ENCODE data around the gene MRPL44. TPM values are rescaled to one million over a fixed set of nuclear protein-coding genes. Genes with fewer than 3 reads are reported as not detected.
A peak's percentile ranks its signal among the peaks of the same experiment; 100 is the strongest.

Gene MRPL44
- total RNA-seq, 1 experiment from 2014 or later: 24.8 TPM

GRCh38 chr2:223981241-223981640 is 24.0 kb downstream of the MRPL44 start:
- Histone ChIP-seq H3K36me3 (ENCODE audit: low read depth, low read length) (0 out of 2 replicates have a peak, but pooled peaks cover 3% of the 10 kb centered on the region), H3F3A (ENCODE audit: low read length, unreplicated experiment) (no peaks in the 10 kb centered on the region), H3K27ac (ENCODE audit: low read length) (no peak overlapping the region), H3K4me2 (ENCODE audit: low read length) (no peak overlapping the region), H3K4me3 (ENCODE audit: low read length) (no peak overlapping the region), H3K4me1 (ENCODE audit: insufficient read depth, low read length) (peaks cover 4% of the 10 kb centered on the region; the same call in 1 of the 2 replicates), H3K9me2 (replicated peaks; ENCODE audit: low read length) (no peaks in the 10 kb centered on the region), H4K20me1 (ENCODE audit: low read length) (no peaks in the 10 kb centered on the region), H2AFZ (ENCODE audit: low read length) (no peak overlapping the region), H3K9me3 (ENCODE audit: low read length) (no peaks in the 10 kb centered on the region), H3K79me2 (ENCODE audit: low read length) (no peaks in the 10 kb centered on the region), H3K27me3 (ENCODE audit: low read length) (no peaks in the 10 kb centered on the region), H3K9ac (ENCODE audit: low read length) (no peak overlapping the region)
- POLR2A ChIA-PET (ENCODE audit: unreplicated experiment): no interaction called here
- no TSS peak for BruUV-seq (replicated peaks)
- ATAC-seq: no peak
- CTCF ChIA-PET: interaction anchor here (0.7 kb wide), 1 partner anchor 12 kb away, joined by 3 read pairs; no protein-coding TSS in a partner anchor
- intact Hi-C loops (cut with micrococcal nuclease): no loop called here
- TF ChIP-seq, protein P1, sequence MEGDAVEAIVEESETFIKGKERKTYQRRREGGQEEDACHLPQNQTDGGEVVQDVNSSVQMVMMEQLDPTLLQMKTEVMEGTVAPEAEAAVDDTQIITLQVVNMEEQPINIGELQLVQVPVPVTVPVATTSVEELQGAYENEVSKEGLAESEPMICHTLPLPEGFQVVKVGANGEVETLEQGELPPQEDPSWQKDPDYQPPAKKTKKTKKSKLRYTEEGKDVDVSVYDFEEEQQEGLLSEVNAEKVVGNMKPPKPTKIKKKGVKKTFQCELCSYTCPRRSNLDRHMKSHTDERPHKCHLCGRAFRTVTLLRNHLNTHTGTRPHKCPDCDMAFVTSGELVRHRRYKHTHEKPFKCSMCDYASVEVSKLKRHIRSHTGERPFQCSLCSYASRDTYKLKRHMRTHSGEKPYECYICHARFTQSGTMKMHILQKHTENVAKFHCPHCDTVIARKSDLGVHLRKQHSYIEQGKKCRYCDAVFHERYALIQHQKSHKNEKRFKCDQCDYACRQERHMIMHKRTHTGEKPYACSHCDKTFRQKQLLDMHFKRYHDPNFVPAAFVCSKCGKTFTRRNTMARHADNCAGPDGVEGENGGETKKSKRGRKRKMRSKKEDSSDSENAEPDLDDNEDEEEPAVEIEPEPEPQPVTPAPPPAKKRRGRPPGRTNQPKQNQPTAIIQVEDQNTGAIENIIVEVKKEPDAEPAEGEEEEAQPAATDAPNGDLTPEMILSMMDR (conservative IDR thresholded peaks at IDR 0.05; ENCODE audit: low read depth, low read length): no peak
- TF ChIP-seq EZH2 (IDR thresholded peaks at IDR 0.05; ENCODE audit: low read length, unreplicated experiment) (no peak), EZH2phosphoT487 (IDR thresholded peaks at IDR 0.05; ENCODE audit: borderline replicate concordance, low read length) (no peak)
- no peak for DNase-seq

DNA sequence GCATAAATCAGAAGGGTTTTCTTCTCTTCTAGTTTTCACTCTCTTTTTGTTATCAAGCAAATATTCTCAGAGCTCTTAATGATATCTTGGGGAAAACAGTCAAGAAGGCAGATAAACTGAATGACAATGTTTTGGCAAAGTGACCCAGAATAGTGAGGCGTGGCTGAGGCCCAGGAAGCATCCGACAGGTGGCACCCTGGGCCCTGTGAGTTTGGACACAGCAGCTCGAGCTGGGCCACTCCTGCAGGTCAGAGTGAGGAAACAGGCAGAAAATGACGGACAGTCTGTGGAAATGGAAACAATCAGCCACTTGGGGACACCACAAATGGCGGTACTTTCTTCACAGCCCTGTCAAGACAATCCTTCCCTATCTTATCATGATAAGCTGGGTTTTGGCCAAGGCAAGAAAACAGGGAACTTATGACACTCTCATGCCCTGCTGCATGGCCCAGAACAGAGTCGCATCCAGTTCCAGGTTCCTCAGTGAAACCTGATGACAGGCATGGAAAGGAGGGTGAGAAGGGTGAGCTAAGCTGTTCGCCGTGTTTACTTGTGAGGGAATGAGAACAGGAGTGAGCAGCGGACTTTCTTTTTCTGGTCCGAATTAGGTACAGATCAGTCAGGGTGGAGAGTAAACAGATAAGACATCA is 32.1 kb downstream of the MRPL44 start:
- Histone ChIP-seq H4K20me1 (ENCODE audit: low read length) (no peaks in the 10 kb centered on the region), H3K27me3 (ENCODE audit: low read length) (no peaks in the 10 kb centered on the region), H3K27ac (ENCODE audit: low read length) (no peak overlapping the region), H3K9me2 (replicated peaks; ENCODE audit: low read length) (no peaks in the 10 kb centered on the region), H3K9me3 (ENCODE audit: low read length) (no peaks in the 10 kb centered on the region), H3K4me1 (ENCODE audit: insufficient read depth, low read length) (peaks cover 7% of the 10 kb centered on the region; the same call in 1 of the 2 replicates), H3K4me3 (ENCODE audit: low read length) (peak overlapping the region; percentile 26; the same call in 1 of the 2 replicates), H3K36me3 (ENCODE audit: low read depth, low read length) (0 out of 2 replicates have a peak, but pooled peaks cover 3% of the 10 kb centered on the region), H3K9ac (ENCODE audit: low read length) (no peak overlapping the region), H3K79me2 (ENCODE audit: low read length) (no peaks in the 10 kb centered on the region), H2AFZ (ENCODE audit: low read length) (peak overlapping the region; percentile 88), H3K4me2 (ENCODE audit: low read length) (peak overlapping the region; percentile 47; the same call in 1 of the 2 replicates), H3F3A (ENCODE audit: low read length, unreplicated experiment) (no peaks in the 10 kb centered on the region)
- ATAC-seq (peak; percentile 90), DNase-seq (peak; percentile 76)
- intact Hi-C loops (cut with micrococcal nuclease): loop anchor here (1.0 to 2.0 kb wide), 3 partner anchors 19 to 295 kb away; no protein-coding TSS in a partner anchor
- POLR2A ChIA-PET (ENCODE audit: unreplicated experiment): no interaction called here
- no peak for TF ChIP-seq EZH2 (IDR thresholded peaks at IDR 0.05; ENCODE audit: low read length, unreplicated experiment)
- TF ChIP-seq, protein P1 (conservative IDR thresholded peaks at IDR 0.05; ENCODE audit: low read depth, low read length): peak; percentile 80
- CTCF ChIA-PET: interaction anchor here (0.6 to 1.9 kb wide), 3 partner anchors 19 to 353 kb away, joined by 7 to 26 read pairs (median 14); no protein-coding TSS in a partner anchor
- BruUV-seq (replicated peaks): no TSS peak

GRCh38 chr2:223989856-223990232 is 32.6 kb downstream of the MRPL44 start:
- Histone ChIP-seq H3K4me3 (ENCODE audit: low read length) (peak overlapping the region; percentile 26; the same call in 1 of the 2 replicates), H3K9me2 (replicated peaks; ENCODE audit: low read length) (no peaks in the 10 kb centered on the region), H3K4me1 (ENCODE audit: insufficient read depth, low read length) (peaks cover 7% of the 10 kb centered on the region; the same call in 1 of the 2 replicates), H2AFZ (ENCODE audit: low read length) (peak overlapping the region; percentile 88), H3K9me3 (ENCODE audit: low read length) (no peaks in the 10 kb centered on the region), H3F3A (ENCODE audit: low read length, unreplicated experiment) (no peaks in the 10 kb centered on the region), H3K27me3 (ENCODE audit: low read length) (no peaks in the 10 kb centered on the region), H3K9ac (ENCODE audit: low read length) (no peak overlapping the region), H3K79me2 (ENCODE audit: low read length) (no peaks in the 10 kb centered on the region), H4K20me1 (ENCODE audit: low read length) (no peaks in the 10 kb centered on the region), H3K36me3 (ENCODE audit: low read depth, low read length) (no peaks in the 10 kb centered on the region), H3K27ac (ENCODE audit: low read length) (no peak overlapping the region), H3K4me2 (ENCODE audit: low read length) (peak overlapping the region; percentile 47; the same call in 1 of the 2 replicates)
- ATAC-seq (peak; percentile 74), DNase-seq (peak; percentile 26)
- ChIA-PET POLR2A (ENCODE audit: unreplicated experiment) (no interaction called here), CTCF (interaction anchor here (0.6 to 1.9 kb wide), 3 partner anchors 20 to 294 kb away, joined by 3 to 26 read pairs (median 14); no protein-coding TSS in a partner anchor)
- no TSS peak for BruUV-seq (replicated peaks)
- intact Hi-C loops (cut with micrococcal nuclease): loop anchor here (1.0 to 5.0 kb wide), 4 partner anchors 19 to 377 kb away; no protein-coding TSS in a partner anchor
- TF ChIP-seq, protein P1 (conservative IDR thresholded peaks at IDR 0.05; ENCODE audit: low read depth, low read length): no peak
- no peak for TF ChIP-seq EZH2phosphoT487 (IDR thresholded peaks at IDR 0.05; ENCODE audit: borderline replicate concordance, low read length)
- TF ChIP-seq EZH2 (IDR thresholded peaks at IDR 0.05; ENCODE audit: low read length, unreplicated experiment): no peak
